IMR-90 (cell line): ENCODE data around the gene ZNF560. TPM values are rescaled to one million over a fixed set of nuclear protein-coding genes. Genes with fewer than 3 reads are reported as not detected.

ENCODE experiments used
- ATAC-seq: fragments of 200-7000 bp; cut with Tn5 transposase; 2 replicates; pipeline ENCODE4 v1.9.1; 2020; ENCODE audit warnings: low read depth, mild to moderate bottlenecking, moderate library complexity
- BruUV-seq: library from RNA; stranded (reverse); fragments of 400-500 nt; replicated peaks from 2 replicates; lab custom pipeline; 2021; lab: Mats Ljungman, UMichigan
- CTCF ChIA-PET: fragments of 300-600 bp; formaldehyde crosslinking; extraction: SDS; loops from one replicate; lab custom pipeline; 2021; ENCODE audit warnings: antibody characterized with exemption; lab: Yijun Ruan, JAX
- POLR2A ChIA-PET: fragments of 300-600 bp; sonication (Branson Sonifier 250); formaldehyde crosslinking; loops from one replicate; lab custom pipeline; 2022; ENCODE audit warnings: antibody characterized with exemption; ENCODE audit not compliant: unreplicated experiment; lab: Charles Lee
- DNase-seq: peaks from one replicate; pipeline ENCODE4 v3.0.0; 2013
- H2AFZ ChIP-seq: replicated peaks from 2 replicates; pipeline ENCODE3; 2013; ENCODE audit warnings: low read length, mild to moderate bottlenecking; ENCODE audit not compliant: poor library complexity
- H2AK5ac ChIP-seq: 2 replicates; pipeline ENCODE4 v1.6.1; 2013; ENCODE audit warnings: low read depth, low read length, inconsistent platforms
- H2AK9ac ChIP-seq: replicated peaks from 2 replicates; pipeline ENCODE3; 2013; ENCODE audit warnings: mild to moderate bottlenecking, low read depth, low read length, moderate library complexity; ENCODE audit not compliant: poor library complexity
- H2BK120ac ChIP-seq: 2 replicates; pipeline ENCODE4 v1.6.1; 2013; ENCODE audit warnings: low read depth, low read length, inconsistent platforms
- H2BK15ac ChIP-seq: 3 replicates; pipeline ENCODE4 v1.6.1; 2013; ENCODE audit warnings: low read depth, low read length, inconsistent platforms
- H2BK20ac ChIP-seq: 2 replicates; pipeline ENCODE4 v1.6.1; 2013; ENCODE audit warnings: low read depth, mild to moderate bottlenecking, inconsistent platforms, low read length, moderate library complexity
- H2BK5ac ChIP-seq: 2 replicates; pipeline ENCODE4 v1.6.1; 2013; ENCODE audit warnings: mild to moderate bottlenecking, low read depth, low read length, inconsistent platforms; ENCODE audit not compliant: poor library complexity, severe bottlenecking
- H3K14ac ChIP-seq: replicated peaks from 2 replicates; pipeline ENCODE4 v1.6.1; 2013; ENCODE audit warnings: low read depth, low read length, inconsistent platforms
- H3K18ac ChIP-seq: 2 replicates; pipeline ENCODE4 v1.6.1; 2013; ENCODE audit warnings: low read depth, low read length, control low read depth
- H3K23ac ChIP-seq: 2 replicates; pipeline ENCODE4 v1.6.1; 2013; ENCODE audit warnings: low read depth, low read length, inconsistent platforms
- H3K27ac ChIP-seq: 2 replicates; pipeline ENCODE4 v1.5.1; 2013; ENCODE audit warnings: mild to moderate bottlenecking, control low read depth, low read length; ENCODE audit not compliant: insufficient read depth
- H3K27me3 ChIP-seq: 2 replicates; pipeline ENCODE4 v1.6.1; 2013; ENCODE audit warnings: low read length; ENCODE audit not compliant: control insufficient read depth, insufficient read depth
- H3K36me3 ChIP-seq: 2 replicates; pipeline ENCODE4 v1.6.1; 2013; ENCODE audit warnings: low read length, mixed read lengths; ENCODE audit not compliant: control insufficient read depth, insufficient read depth
- H3K4ac ChIP-seq: 2 replicates; pipeline ENCODE4 v1.6.1; 2013; ENCODE audit warnings: low read depth, low read length, inconsistent platforms
- H3K4me1 ChIP-seq: 2 replicates; pipeline ENCODE4 v1.6.1; 2013; ENCODE audit warnings: low read length, mixed read lengths; ENCODE audit not compliant: control insufficient read depth, insufficient read depth
- H3K4me2 ChIP-seq: 2 replicates; pipeline ENCODE4 v1.6.1; 2013; ENCODE audit warnings: low read depth, mild to moderate bottlenecking, control low read depth, low read length, moderate library complexity
- H3K4me3 ChIP-seq: 2 replicates; pipeline ENCODE4 v1.5.1; 2013; ENCODE audit warnings: low read depth, mild to moderate bottlenecking, control low read depth, low read length, moderate library complexity; ENCODE audit not compliant: insufficient read depth
- H3K56ac ChIP-seq: 2 replicates; pipeline ENCODE4 v1.6.1; 2013; ENCODE audit warnings: low read length, inconsistent platforms; ENCODE audit not compliant: insufficient read depth; ENCODE audit errors: extremely low read depth
- H3K79me1 ChIP-seq, 2 experiments: 2 replicates each; pipeline ENCODE4 v1.6.1; 2013; ENCODE audit warnings: low read length in 2 of 2, inconsistent platforms in 1 of 2, low read depth in 1 of 2
- H3K9ac ChIP-seq: 2 replicates; pipeline ENCODE4 v1.6.1; 2013; ENCODE audit warnings: low read depth, low read length, control low read depth
- H3K9me1 ChIP-seq: 2 replicates; pipeline ENCODE4 v1.6.1; 2013; ENCODE audit warnings: low read length, inconsistent platforms; ENCODE audit not compliant: insufficient read depth
- H3K9me3 ChIP-seq: 2 replicates; pipeline ENCODE4 v1.6.1; 2013; ENCODE audit warnings: low read length; ENCODE audit not compliant: control insufficient read depth, insufficient read depth
- H4K20me1 ChIP-seq: 2 replicates; pipeline ENCODE4 v1.6.1; 2013; ENCODE audit warnings: low read length, inconsistent platforms; ENCODE audit not compliant: insufficient read depth
- H4K5ac ChIP-seq: 2 replicates; pipeline ENCODE4 v1.6.1; 2013; ENCODE audit warnings: mild to moderate bottlenecking, low read depth, low read length, control low read depth
- H4K8ac ChIP-seq, 2 experiments: 2 replicates each; pipeline ENCODE4 v1.6.1; 2013; ENCODE audit warnings: low read depth in 2 of 2, low read length in 2 of 2, control low read depth in 1 of 2, inconsistent platforms in 1 of 2
- H4K91ac ChIP-seq: 2 replicates; pipeline ENCODE4 v1.6.1; 2013; ENCODE audit warnings: low read depth, low read length, inconsistent platforms; ENCODE audit not compliant: insufficient read depth
- CEBPB ChIP-seq: IDR thresholded peaks from 2 replicates; pipeline ENCODE4 v1.6.1; 2012; ENCODE audit warnings: low read depth, low read length, improper control_type of control experiment
- FOS ChIP-seq: fragments of 150-350 bp; IDR thresholded peaks from 2 replicates; pipeline ENCODE4 v1.6.1; 2016; ENCODE audit warnings: low read depth, low read length
- MAFK ChIP-seq: IDR thresholded peaks from 2 replicates; pipeline ENCODE4 v1.6.1; 2012; ENCODE audit warnings: low read depth, low read length, improper control_type of control experiment
- WGBS, 2 experiments: methylation state at CpG; one replicate each; pipeline versions ENCODE4 v1.1.5 to v1.1.7; 2013; ENCODE audit warnings: missing lambda C conversion rate in 2 of 2; ENCODE audit not compliant: insufficient read length in 1 of 2; ENCODE audit errors: extremely low coverage in 2 of 2; 5-methylcytosine and 5-hydroxymethylcytosine counted together
- dilution Hi-C: fragments of 300-500 bp; cut with HindIII; formaldehyde crosslinking; loops from one replicate; pipeline ENCODE4 v1.14.3; 2018; ENCODE audit warnings: low sequenced_read_pairs; ENCODE audit not compliant: unreplicated experiment
- in situ Hi-C: fragments of 300-500 bp; cut with MboI; formaldehyde crosslinking; loops from 3 replicates; pipeline ENCODE4 v1.14.3; 2019; ENCODE audit warnings: low sequenced_read_pairs, inconsistent platforms, mixed read lengths
- intact Hi-C: fragments of 100-400 bp; cut with micrococcal nuclease; formaldehyde crosslinking; loops from 2 replicates; pipeline ENCODE4 v1.10.0; 2022
- polyA plus RNA-seq, 3 experiments: library from polyadenylated mRNA; depleted of rRNA; stranded (reverse); fragments of >200 nt; gene quantifications; 2 replicates each; pipeline ENCODE4 v1.2.3, GENCODE V29; 2012; ENCODE audit warnings: low replicate concordance in 1 of 3
- total RNA-seq: library from RNA; depleted of rRNA; stranded (reverse); fragments of >200 nt; gene quantifications from 2 replicates; pipeline ENCODE4 v1.2.3, GENCODE V29; 2012
- TF ChIP-seq, protein P1 (sequence below): fragments of 150-350 bp; IDR thresholded peaks from 2 replicates; pipeline ENCODE4 v1.6.1; 2017; ENCODE audit warnings: mild to moderate bottlenecking, antibody characterized with exemption, low read length, low read depth
- TF ChIP-seq, protein P2 (sequence below): conservative IDR thresholded peaks from 2 replicates; pipeline ENCODE4 v1.5.1; 2012; ENCODE audit warnings: mild to moderate bottlenecking, low read depth, low read length, improper control_type of control experiment

The ZNF560 gene
- total and polyA plus RNA-seq, 2 of the 4 experiments (the other 2 are of a cell fraction) = 0.36 to 0.90 TPM

DNA sequence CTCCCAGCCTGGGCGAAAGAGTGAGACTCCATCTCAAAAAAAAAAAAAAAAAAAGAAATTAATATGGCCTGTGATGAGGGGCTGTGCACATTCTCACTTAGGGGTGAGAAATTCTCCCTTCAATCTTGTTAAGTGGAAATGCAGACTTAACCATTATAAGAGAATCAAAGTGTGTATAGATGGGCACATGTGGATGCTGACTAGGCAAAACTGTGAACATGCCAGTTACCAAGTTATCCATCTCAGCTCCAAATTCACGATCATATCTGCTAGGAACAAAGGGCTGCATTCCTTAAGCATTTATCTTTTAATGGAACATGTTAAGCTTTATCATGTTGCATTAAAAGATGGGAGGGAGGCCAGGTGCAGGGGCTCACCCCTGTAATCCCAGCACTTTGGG is 4.3 kb downstream of the ZNF560 start:
- no peak overlapping the region for H3K4ac ChIP-seq
- no peak overlapping the region for H3K56ac ChIP-seq
- H4K20me1 ChIP-seq = no peaks in the 10 kb centered on the region
- no peak overlapping the region for H3K27ac ChIP-seq
- H3K27me3 ChIP-seq = no peaks in the 10 kb centered on the region
- H4K91ac ChIP-seq = no peak overlapping the region
- H2BK15ac ChIP-seq = no peak overlapping the region
- ChIA-PET CTCF (no interaction called here), POLR2A (no interaction called here)
- no peak overlapping the region for H4K5ac ChIP-seq
- ATAC-seq (no peak), DNase-seq (no peak)
- no peak overlapping the region for H3K23ac ChIP-seq
- no peak overlapping the region for H2BK120ac ChIP-seq
- peaks cover 9% of the 10 kb centered on the region; the same call in 1 of the 2 replicates for H3K9me3 ChIP-seq
- H2BK5ac ChIP-seq = no peak overlapping the region
- no peak overlapping the region for H2AFZ ChIP-seq
- no peak overlapping the region for H2BK20ac ChIP-seq
- H2AK5ac ChIP-seq = no peak overlapping the region
- H3K4me1 ChIP-seq = no peaks in the 10 kb centered on the region
- H3K9me1 ChIP-seq = no peaks in the 10 kb centered on the region
- H3K9ac ChIP-seq = no peak overlapping the region
- in situ Hi-C loops (no loop called here), intact Hi-C loops (no loop called here), dilution Hi-C loops (no loop called here)
- no peaks in the 10 kb centered on the region for H3K36me3 ChIP-seq
- H3K14ac ChIP-seq = no peak overlapping the region
- H4K8ac ChIP-seq = no peak overlapping the region
- no TSS peak for BruUV-seq
- TF ChIP-seq CEBPB (no peak), MAFK (peak; percentile 84), FOS (no peak)
- TF ChIP-seq, protein P1, sequence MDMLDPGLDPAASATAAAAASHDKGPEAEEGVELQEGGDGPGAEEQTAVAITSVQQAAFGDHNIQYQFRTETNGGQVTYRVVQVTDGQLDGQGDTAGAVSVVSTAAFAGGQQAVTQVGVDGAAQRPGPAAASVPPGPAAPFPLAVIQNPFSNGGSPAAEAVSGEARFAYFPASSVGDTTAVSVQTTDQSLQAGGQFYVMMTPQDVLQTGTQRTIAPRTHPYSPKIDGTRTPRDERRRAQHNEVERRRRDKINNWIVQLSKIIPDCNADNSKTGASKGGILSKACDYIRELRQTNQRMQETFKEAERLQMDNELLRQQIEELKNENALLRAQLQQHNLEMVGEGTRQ = no peak
- TF ChIP-seq, protein P2, sequence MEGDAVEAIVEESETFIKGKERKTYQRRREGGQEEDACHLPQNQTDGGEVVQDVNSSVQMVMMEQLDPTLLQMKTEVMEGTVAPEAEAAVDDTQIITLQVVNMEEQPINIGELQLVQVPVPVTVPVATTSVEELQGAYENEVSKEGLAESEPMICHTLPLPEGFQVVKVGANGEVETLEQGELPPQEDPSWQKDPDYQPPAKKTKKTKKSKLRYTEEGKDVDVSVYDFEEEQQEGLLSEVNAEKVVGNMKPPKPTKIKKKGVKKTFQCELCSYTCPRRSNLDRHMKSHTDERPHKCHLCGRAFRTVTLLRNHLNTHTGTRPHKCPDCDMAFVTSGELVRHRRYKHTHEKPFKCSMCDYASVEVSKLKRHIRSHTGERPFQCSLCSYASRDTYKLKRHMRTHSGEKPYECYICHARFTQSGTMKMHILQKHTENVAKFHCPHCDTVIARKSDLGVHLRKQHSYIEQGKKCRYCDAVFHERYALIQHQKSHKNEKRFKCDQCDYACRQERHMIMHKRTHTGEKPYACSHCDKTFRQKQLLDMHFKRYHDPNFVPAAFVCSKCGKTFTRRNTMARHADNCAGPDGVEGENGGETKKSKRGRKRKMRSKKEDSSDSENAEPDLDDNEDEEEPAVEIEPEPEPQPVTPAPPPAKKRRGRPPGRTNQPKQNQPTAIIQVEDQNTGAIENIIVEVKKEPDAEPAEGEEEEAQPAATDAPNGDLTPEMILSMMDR = no peak
- H3K18ac ChIP-seq = no peak overlapping the region
- H3K4me2 ChIP-seq = no peak overlapping the region
- WGBS, 2 experiments = no CpG with 5 or more reads among the region's 2 CpGs
- H3K79me1 ChIP-seq = no peaks in the 10 kb centered on the region
- no peak overlapping the region for H2AK9ac ChIP-seq
- no peak overlapping the region for H3K4me3 ChIP-seq
